GM13977 (cell line): Measurements from ENCODE around the gene HGF.
"Not testable (repeated sequence)": the region's sequence is repeated elsewhere in the genome, so short reads cannot be mapped to it uniquely, and the experiment has no call there.

Source experiments
- DNase-seq: peaks from one replicate; pipeline ENCODE4 v3.0.0; 2012; ENCODE audit warnings: low spot score
- CTCF ChIP-seq: IDR thresholded peaks from 2 replicates; pipeline ENCODE4 v1.5.1; 2012; ENCODE audit warnings: mild to moderate bottlenecking, control low read depth; ENCODE audit not compliant: insufficient read depth; ENCODE audit errors: extremely low read depth, missing control alignments
- in situ Hi-C: fragments of 300-500 bp; cut with MboI; formaldehyde crosslinking; loops from one replicate; pipeline ENCODE4 v1.12.0; 2022; ENCODE audit warnings: low sequenced_read_pairs, low pct_unique_long_range_greater_than_20kb, mixed read lengths, inconsistent platforms; ENCODE audit not compliant: unreplicated experiment

The HGF gene

GRCh38 chr7:81725003-81725811 is 44.6 kb downstream of the HGF start:
- in situ Hi-C loops: no loop called here
- TF ChIP-seq CTCF: no peak
- DNase-seq: no peak

- in situ Hi-C loops, DNase-seq: not testable (repeated sequence)
Measured at GRCh38 chr7:81722250-81722649, 47.6 kb downstream of the HGF start.

GRCh38 chr7:81721437-81721836 is 48.4 kb downstream of the HGF start:
- in situ Hi-C loops: no loop called here
- DNase-seq: no peak
- no peak for TF ChIP-seq CTCF

- in situ Hi-C loops: no loop called here
- DNase-seq: no peak
- no peak for TF ChIP-seq CTCF
Measured at GRCh38 chr7:81719865-81720264, 50.0 kb downstream of the HGF start.

GRCh38 chr7:81715984-81716588 is 53.8 kb downstream of the HGF start:
- in situ Hi-C loops: no loop called here
- no peak for DNase-seq
- peak; percentile 42 for TF ChIP-seq CTCF

GRCh38 chr7:81714306-81714705 is 55.5 kb downstream of the HGF start:
- in situ Hi-C loops: no loop called here
- TF ChIP-seq CTCF: no peak
- DNase-seq: no peak

- no peak for TF ChIP-seq CTCF
- in situ Hi-C loops: no loop called here
- DNase-seq: no peak
Measured at GRCh38 chr7:81710751-81711150, 59.1 kb downstream of the HGF start.
